NCI-H345 treated with DMSO at 0.1 percent for 48 hours (cell line): ENCODE data around the gene XAGE2.

Experiments used
- DNase-seq: peaks from one replicate; lab custom pipeline; 2025; ENCODE audit not compliant: unreplicated experiment; lab: John Stamatoyannopoulos, UW

Gene XAGE2

GRCh38 chrX:52422884-52423283 lies 54.1 kb downstream of the XAGE2 start:
- DNase-seq, result no peak

GRCh38 chrX:52424656-52425055 lies 55.8 kb downstream of the XAGE2 start:
- DNase-seq, result no peak
